Neural cell (in vitro differentiated cells): Measurements from ENCODE around the gene POMT1. TPM values are rescaled to one million over a fixed set of nuclear protein-coding genes. Genes with fewer than 3 reads are reported as not detected.

Source experiments
- H2AFZ ChIP-seq: fragments of 200-600, 300-800 bp; sonication (generic), shearing (Covaris generic); 2 replicates; pipeline ENCODE4 v1.6.0; 2014; ENCODE audit warnings: low read depth, mild to moderate bottlenecking, antibody characterized with exemption, low read length, moderate library complexity
- H3F3A ChIP-seq: fragments of 200-600 bp; shearing (Covaris generic); 2 replicates; pipeline ENCODE4 v1.6.1; 2016; ENCODE audit warnings: mild to moderate bottlenecking, moderate library complexity, mixed read lengths, antibody characterized with exemption, low read length; ENCODE audit not compliant: insufficient read depth, poor library complexity, severe bottlenecking
- H3K27ac ChIP-seq: fragments of 200-600, 300-800 bp; sonication (generic), shearing (Covaris generic); 2 replicates; pipeline ENCODE4 v1.5.1; 2014; ENCODE audit warnings: mild to moderate bottlenecking, low read length, moderate library complexity
- H3K27me3 ChIP-seq: fragments of 300-800, 200-600 bp; sonication (generic), shearing (Covaris generic); 2 replicates; pipeline ENCODE4 v1.6.0; 2014; ENCODE audit warnings: mild to moderate bottlenecking, low read depth, low read length, moderate library complexity; ENCODE audit not compliant: insufficient read depth
- H3K36me3 ChIP-seq: fragments of 300-800, 200-600 bp; sonication (generic), shearing (Covaris generic); 2 replicates; pipeline ENCODE4 v1.5.1; 2014; ENCODE audit warnings: mild to moderate bottlenecking, antibody characterized with exemption, low read length, moderate library complexity; ENCODE audit not compliant: insufficient read depth
- H3K4me2 ChIP-seq: fragments of 300-800, 200-600 bp; sonication (generic), shearing (Covaris generic); 2 replicates; pipeline ENCODE4 v1.6.0; 2014; ENCODE audit warnings: mild to moderate bottlenecking, low read length
- H3K4me3 ChIP-seq: fragments of 300-800, 200-600 bp; sonication (generic), shearing (Covaris generic); 2 replicates; pipeline ENCODE4 v1.5.1; 2014; ENCODE audit warnings: mild to moderate bottlenecking, low read length, moderate library complexity
- H3K79me2 ChIP-seq: fragments of 200-600 bp; shearing (Covaris generic); replicated peaks from 2 replicates; pipeline ENCODE4 v1.6.0; 2014; ENCODE audit warnings: mild to moderate bottlenecking, low read length, moderate library complexity; ENCODE audit not compliant: insufficient read depth
- H3K9ac ChIP-seq: fragments of 300-800, 200-600 bp; sonication (generic), shearing (Covaris generic); 2 replicates; pipeline ENCODE4 v1.6.1; 2016; ENCODE audit warnings: mild to moderate bottlenecking, low read length, mixed read lengths
- H3K9me2 ChIP-seq: fragments of 200-600 bp; shearing (Covaris generic); 2 replicates; pipeline ENCODE4 v1.6.1; 2016; ENCODE audit warnings: mild to moderate bottlenecking, low read length, mixed read lengths; ENCODE audit not compliant: insufficient read depth
- H3K9me3 ChIP-seq: fragments of 200-600, 300-800 bp; sonication (generic), shearing (Covaris generic); 2 replicates; pipeline ENCODE4 v1.6.1; 2016; ENCODE audit warnings: mild to moderate bottlenecking, mixed run types, low read length, moderate library complexity, mixed read lengths
- H4K20me1 ChIP-seq: fragments of 200-600 bp; shearing (Covaris generic); 2 replicates; pipeline ENCODE4 v1.6.1; 2016; ENCODE audit warnings: mild to moderate bottlenecking, mixed run types; ENCODE audit not compliant: insufficient read depth
- CTCF ChIP-seq: fragments of 450-650 bp; IDR thresholded peaks from 2 replicates; pipeline ENCODE4 v1.5.1; 2014; ENCODE audit warnings: antibody characterized with exemption, mild to moderate bottlenecking, moderate library complexity; ENCODE audit not compliant: poor library complexity, severe bottlenecking
- EP300 ChIP-seq: fragments of 450-650 bp; conservative IDR thresholded peaks from 2 replicates; pipeline ENCODE4 v1.6.1; 2014; ENCODE audit warnings: antibody characterized with exemption, mild to moderate bottlenecking, moderate library complexity; ENCODE audit not compliant: poor library complexity, severe bottlenecking
- EZH2 ChIP-seq: fragments of 200-600, 300-800 bp; shearing (Covaris generic), sonication (generic); IDR thresholded peaks from 2 replicates; pipeline ENCODE4 v1.6.1; 2014; ENCODE audit warnings: antibody characterized with exemption, low read length, borderline replicate concordance, mild to moderate bottlenecking; ENCODE audit not compliant: insufficient read depth, poor library complexity, severe bottlenecking
- MXI1 ChIP-seq: fragments of 450-650 bp; conservative IDR thresholded peaks from 2 replicates; pipeline ENCODE4 v1.6.1; 2014; ENCODE audit warnings: antibody characterized with exemption, mild to moderate bottlenecking; ENCODE audit not compliant: poor library complexity, severe bottlenecking
- POLR2AphosphoS5 ChIP-seq: IDR thresholded peaks from 2 replicates; pipeline ENCODE4 v1.6.1; 2012
- RAD21 ChIP-seq: fragments of 450-650 bp; conservative IDR thresholded peaks from 2 replicates; pipeline ENCODE4 v1.6.1; 2014; ENCODE audit warnings: antibody characterized with exemption, mild to moderate bottlenecking, moderate library complexity
- REST ChIP-seq: IDR thresholded peaks from 2 replicates; pipeline ENCODE4 v1.6.1; 2012; ENCODE audit warnings: borderline replicate concordance
- SMC3 ChIP-seq: fragments of 450-650 bp; conservative IDR thresholded peaks from 2 replicates; pipeline ENCODE4 v1.6.1; 2014; ENCODE audit warnings: antibody characterized with exemption, mild to moderate bottlenecking, moderate library complexity; ENCODE audit not compliant: poor library complexity
- TAF1 ChIP-seq: IDR thresholded peaks from 2 replicates; pipeline ENCODE4 v1.6.1; 2012; ENCODE audit warnings: low read depth
- polyA plus RNA-seq: library from polyadenylated mRNA; depleted of rRNA; stranded (reverse); fragments of >200 nt; gene quantifications from 2 replicates; pipeline ENCODE4 v1.2.3, GENCODE V29; 2014

The POMT1 gene
- polyA plus RNA-seq, 1 donor from 2014 or later, result 131 TPM

GRCh38 chr9:131487001-131487400, 15.7 kb upstream of the POMT1 start:
- Histone ChIP-seq H2AFZ (no peak overlapping the region), H4K20me1 (peaks cover 2% of the 10 kb centered on the region), H3K36me3 (peaks cover 5% of the 10 kb centered on the region), H3K9ac (no peak overlapping the region), H3F3A (no peaks in the 10 kb centered on the region), H3K4me3 (no peak overlapping the region), H3K4me2 (no peak overlapping the region), H3K9me2 (no peaks in the 10 kb centered on the region), H3K9me3 (no peaks in the 10 kb centered on the region), H3K27ac (no peak overlapping the region), H3K79me2 (no peaks in the 10 kb centered on the region), H3K27me3 (no peaks in the 10 kb centered on the region)
- TF ChIP-seq MXI1 (no peak), POLR2AphosphoS5 (no peak), REST (no peak), TAF1 (no peak), RAD21 (no peak)

- Histone ChIP-seq H3K79me2 (no peaks in the 10 kb centered on the region), H3K9ac (no peak overlapping the region)
Measured at GRCh38 chr9:131487621-131488031, 15.1 kb upstream of the POMT1 start.

More at GRCh38 chr9:131487621-131488031, 15.1 kb upstream of the POMT1 start:
- Histone ChIP-seq H3K27ac (no peak overlapping the region), H3K36me3 (peaks cover 5% of the 10 kb centered on the region), H3K9me3 (no peaks in the 10 kb centered on the region), H3K27me3 (no peaks in the 10 kb centered on the region), H3K4me3 (no peak overlapping the region), H3K9me2 (no peaks in the 10 kb centered on the region), H3F3A (no peaks in the 10 kb centered on the region), H2AFZ (no peak overlapping the region), H4K20me1 (no peaks in the 10 kb centered on the region), H3K4me2 (no peak overlapping the region)
- no peak for TF ChIP-seq POLR2AphosphoS5
- TF ChIP-seq EZH2, result no peak
- no peak for TF ChIP-seq SMC3
- no peak for TF ChIP-seq CTCF
- no peak for TF ChIP-seq MXI1
- no peak for TF ChIP-seq TAF1
- TF ChIP-seq REST, result no peak
- no peak for TF ChIP-seq EP300
- TF ChIP-seq RAD21, result no peak
